SU-DHL-6 (cell line): ENCODE measurements around the gene INSIG1.

Source experiments
- H2AFZ ChIP-seq: fragments of 200-600 bp; sonication (generic); 2 replicates; pipeline ENCODE4 v1.6.1; 2014; ENCODE audit warnings: low read depth, mild to moderate bottlenecking, moderate library complexity, mixed read lengths, antibody characterized with exemption, low read length; ENCODE audit not compliant: severe bottlenecking
- H3F3A ChIP-seq: fragments of 200-600 bp; shearing (Covaris generic); 2 replicates; pipeline ENCODE4 v1.6.0; 2016; ENCODE audit warnings: antibody characterized with exemption, mild to moderate bottlenecking; ENCODE audit not compliant: insufficient read depth
- H3K27ac ChIP-seq: fragments of 200-600 bp; sonication (generic); 2 replicates; pipeline ENCODE4 v1.5.1; 2016; ENCODE audit warnings: low read depth, mild to moderate bottlenecking, low read length, moderate library complexity, mixed read lengths
- H3K27me3 ChIP-seq: fragments of 200-600 bp; sonication (generic), shearing (Covaris generic); 2 replicates; pipeline ENCODE4 v1.6.0; 2014; ENCODE audit warnings: mild to moderate bottlenecking, low read length
- H3K36me3 ChIP-seq: fragments of 200-600 bp; sonication (generic); 2 replicates; pipeline ENCODE4 v1.6.1; 2014; ENCODE audit warnings: mild to moderate bottlenecking, low read length, mixed read lengths
- H3K4me2 ChIP-seq: fragments of 300-600, 200-600 bp; shearing (Covaris generic), sonication (generic); 2 replicates; pipeline ENCODE4 v1.6.0; 2014; ENCODE audit warnings: low read length, low read depth, mild to moderate bottlenecking; ENCODE audit not compliant: poor library complexity, severe bottlenecking
- H3K4me3 ChIP-seq: fragments of 200-600 bp; sonication (generic); 2 replicates; pipeline ENCODE4 v1.5.1; 2014; ENCODE audit warnings: antibody characterized with exemption, low read length, mild to moderate bottlenecking, mixed read lengths; ENCODE audit not compliant: insufficient read depth, poor library complexity, severe bottlenecking
- H3K79me2 ChIP-seq: fragments of 200-600 bp; sonication (generic); 2 replicates; pipeline ENCODE4 v1.6.1; 2014; ENCODE audit warnings: mild to moderate bottlenecking, low read length, moderate library complexity; ENCODE audit not compliant: insufficient read depth
- H3K9ac ChIP-seq: fragments of 200-600 bp; sonication (generic); 2 replicates; pipeline ENCODE4 v1.7.0; 2014; ENCODE audit warnings: mild to moderate bottlenecking, low read length
- H3K9me2 ChIP-seq: fragments of 200-600 bp; sonication (generic); replicated peaks from 2 replicates; pipeline ENCODE4 v1.6.1; 2014; ENCODE audit warnings: low read length; ENCODE audit not compliant: insufficient read depth
- H3K9me3 ChIP-seq: fragments of 200-600 bp; sonication (generic); 2 replicates; pipeline ENCODE4 v1.6.1; 2014; ENCODE audit warnings: low read length, mixed read lengths; ENCODE audit not compliant: insufficient read depth
- H4K20me1 ChIP-seq: fragments of 200-600 bp; sonication (generic); 2 replicates; pipeline ENCODE4 v1.6.1; 2014; ENCODE audit warnings: low read depth, mild to moderate bottlenecking, antibody characterized with exemption, low read length, moderate library complexity, mixed read lengths
- CTCF ChIP-seq: fragments of 200-600 bp; sonication (generic); IDR thresholded peaks from one replicate; pipeline ENCODE4 v1.5.1; 2017; ENCODE audit warnings: antibody characterized with exemption, mild to moderate bottlenecking, low read length, moderate library complexity; ENCODE audit not compliant: insufficient read depth, poor library complexity, severe bottlenecking
- EZH2phosphoT487 ChIP-seq: fragments of 200-600 bp; sonication (generic), shearing (Covaris generic); conservative IDR thresholded peaks from 2 replicates; pipeline ENCODE4 v1.6.1; 2018; ENCODE audit warnings: mild to moderate bottlenecking, antibody characterized with exemption, low read length, moderate library complexity, mixed read lengths

INSIG1 gene

DNA sequence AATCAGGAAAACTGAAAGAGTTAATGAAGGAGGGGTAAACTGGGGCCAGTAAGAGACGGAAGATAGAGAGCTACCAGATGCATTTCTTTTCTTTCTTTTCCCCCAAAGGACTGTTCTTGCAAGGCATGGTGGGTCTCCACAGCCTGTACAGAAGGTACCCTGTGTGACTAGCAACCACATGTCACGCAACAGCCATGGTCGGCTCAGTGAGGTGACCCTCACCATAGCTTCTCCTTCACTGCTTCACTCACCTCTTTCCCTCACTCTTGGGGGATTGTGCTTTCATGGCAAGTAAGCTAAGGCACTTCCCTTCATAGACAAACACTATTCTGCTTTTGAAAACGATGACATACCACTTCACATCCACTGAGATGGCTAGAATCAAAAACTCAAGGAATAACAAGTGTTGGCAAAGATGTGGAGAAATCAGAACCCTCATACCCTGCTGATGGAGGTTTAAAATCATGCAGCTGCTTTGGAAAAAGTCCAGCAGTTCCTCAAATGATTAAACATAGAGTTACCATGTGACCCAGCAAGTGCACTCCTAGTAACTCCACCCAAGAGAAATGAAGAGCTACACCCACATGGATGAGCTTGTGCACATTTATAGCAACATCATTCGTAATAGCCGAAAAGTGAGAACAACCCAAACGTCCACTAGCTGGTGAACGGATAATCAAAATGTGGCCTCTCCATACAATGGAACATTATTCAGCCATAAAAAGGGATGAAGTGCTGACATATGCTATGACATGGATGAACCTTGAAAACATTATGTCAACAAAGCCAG is 3.8 kb upstream of the INSIG1 start:
- TF ChIP-seq CTCF, result no peak
- TF ChIP-seq EZH2phosphoT487, result no peak
- no peak overlapping the region for H3K4me2 ChIP-seq
- H3K4me3 ChIP-seq, result no peak overlapping the region
- H3K27me3 ChIP-seq, result no peaks in the 10 kb centered on the region
- no peak overlapping the region for H3K9ac ChIP-seq
- no peak overlapping the region for H2AFZ ChIP-seq
- no peaks in the 10 kb centered on the region; the same call in 1 of the 2 replicates for H3K36me3 ChIP-seq
- no peaks in the 10 kb centered on the region for H4K20me1 ChIP-seq
- H3K79me2 ChIP-seq, result peaks cover 9% of the 10 kb centered on the region
- no peak overlapping the region for H3K27ac ChIP-seq
- H3K9me2 ChIP-seq, result no peaks in the 10 kb centered on the region
- peaks cover 7% of the 10 kb centered on the region; the same call in 1 of the 2 replicates for H3F3A ChIP-seq
- no peaks in the 10 kb centered on the region for H3K9me3 ChIP-seq

DNA sequence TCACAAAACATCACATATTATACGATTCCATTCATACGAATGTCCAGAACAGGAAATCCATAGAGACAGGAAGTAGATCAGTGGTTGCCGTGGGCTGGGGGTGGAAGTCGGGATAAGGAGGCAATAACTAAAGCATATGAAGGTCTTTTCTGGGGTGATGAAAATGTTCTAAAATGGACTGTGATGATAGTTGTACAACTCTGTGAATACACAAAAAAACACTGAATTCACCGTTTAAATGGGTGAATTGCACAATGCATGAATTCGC is 3.2 kb upstream of the INSIG1 start:
- TF ChIP-seq CTCF (no peak), EZH2phosphoT487 (no peak)
- Histone ChIP-seq H3F3A (peaks cover 7% of the 10 kb centered on the region; the same call in 1 of the 2 replicates), H3K4me2 (no peak overlapping the region), H2AFZ (no peak overlapping the region), H4K20me1 (peaks cover 4% of the 10 kb centered on the region), H3K79me2 (peaks cover 14% of the 10 kb centered on the region), H3K4me3 (no peak overlapping the region), H3K9me2 (no peaks in the 10 kb centered on the region), H3K27me3 (no peaks in the 10 kb centered on the region), H3K9ac (no peak overlapping the region), H3K27ac (no peak overlapping the region), H3K36me3 (peaks cover 4% of the 10 kb centered on the region), H3K9me3 (no peaks in the 10 kb centered on the region)

DNA sequence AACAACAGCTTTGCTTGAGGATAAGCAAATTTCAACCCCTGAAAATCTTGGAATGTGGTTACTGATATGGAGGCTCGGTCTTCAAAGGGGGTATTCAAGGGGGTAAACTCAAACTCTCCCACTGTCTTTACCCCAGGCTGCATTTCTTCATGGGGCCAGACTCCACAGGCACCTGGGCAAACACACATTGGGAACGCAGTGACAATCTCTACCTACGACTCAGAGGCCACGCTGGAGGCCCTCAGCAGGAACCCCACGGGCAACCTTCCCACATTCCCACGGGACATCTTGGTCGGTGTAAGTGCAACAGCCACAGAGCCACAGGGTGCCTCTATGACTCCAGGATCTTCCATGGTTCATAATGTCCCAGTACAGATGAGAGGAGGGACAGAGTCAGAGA is 2.2 kb upstream of the INSIG1 start:
- H3K79me2 ChIP-seq, result peaks cover 25% of the 10 kb centered on the region
- no peak overlapping the region for H3K9ac ChIP-seq
- peaks cover 14% of the 10 kb centered on the region for H3K36me3 ChIP-seq
- no peak overlapping the region for H2AFZ ChIP-seq
- H3K9me3 ChIP-seq, result no peaks in the 10 kb centered on the region
- no peak overlapping the region for H3K4me3 ChIP-seq
- no peak overlapping the region for H3K27ac ChIP-seq
- H3F3A ChIP-seq, result peaks cover 7% of the 10 kb centered on the region; the same call in 1 of the 2 replicates
- peaks cover 14% of the 10 kb centered on the region for H4K20me1 ChIP-seq
- no peaks in the 10 kb centered on the region for H3K9me2 ChIP-seq
- no peak for TF ChIP-seq CTCF
- TF ChIP-seq EZH2phosphoT487, result no peak
- no peak overlapping the region for H3K4me2 ChIP-seq
- H3K27me3 ChIP-seq, result no peaks in the 10 kb centered on the region
